ENCODE results near the gene DAPK1. TPM values are rescaled to one million over a fixed set of nuclear protein-coding genes. Genes with fewer than 3 reads are reported as not detected.

DAPK1 gene
- total RNA-seq, 1 experiment from 2014 or later = 133 TPM

- Mint-ChIP-seq H3K27me3 (ENCODE audit: unreplicated experiment) (no peaks in the 10 kb centered on the region), H3K4me1 (ENCODE audit: low read depth, unreplicated experiment) (peaks cover 78% of the 10 kb centered on the region), H3K36me3 (ENCODE audit: insufficient read depth, unreplicated experiment) (peaks cover 63% of the 10 kb centered on the region), H3K9me3 (ENCODE audit: low read depth, unreplicated experiment) (no peaks in the 10 kb centered on the region), H3K27ac (ENCODE audit: unreplicated experiment) (peak overlapping the region; percentile 70), H3K4me3 (ENCODE audit: low read depth, unreplicated experiment) (peak overlapping the region; percentile 33)
- CTCF ChIA-PET = no interaction called here
- no TSS peak for BruUV-seq (replicated peaks)
- no peak for DNase-seq
- TF ChIP-seq, protein P1, sequence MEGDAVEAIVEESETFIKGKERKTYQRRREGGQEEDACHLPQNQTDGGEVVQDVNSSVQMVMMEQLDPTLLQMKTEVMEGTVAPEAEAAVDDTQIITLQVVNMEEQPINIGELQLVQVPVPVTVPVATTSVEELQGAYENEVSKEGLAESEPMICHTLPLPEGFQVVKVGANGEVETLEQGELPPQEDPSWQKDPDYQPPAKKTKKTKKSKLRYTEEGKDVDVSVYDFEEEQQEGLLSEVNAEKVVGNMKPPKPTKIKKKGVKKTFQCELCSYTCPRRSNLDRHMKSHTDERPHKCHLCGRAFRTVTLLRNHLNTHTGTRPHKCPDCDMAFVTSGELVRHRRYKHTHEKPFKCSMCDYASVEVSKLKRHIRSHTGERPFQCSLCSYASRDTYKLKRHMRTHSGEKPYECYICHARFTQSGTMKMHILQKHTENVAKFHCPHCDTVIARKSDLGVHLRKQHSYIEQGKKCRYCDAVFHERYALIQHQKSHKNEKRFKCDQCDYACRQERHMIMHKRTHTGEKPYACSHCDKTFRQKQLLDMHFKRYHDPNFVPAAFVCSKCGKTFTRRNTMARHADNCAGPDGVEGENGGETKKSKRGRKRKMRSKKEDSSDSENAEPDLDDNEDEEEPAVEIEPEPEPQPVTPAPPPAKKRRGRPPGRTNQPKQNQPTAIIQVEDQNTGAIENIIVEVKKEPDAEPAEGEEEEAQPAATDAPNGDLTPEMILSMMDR (IDR thresholded peaks at IDR 0.05; ENCODE audit: unreplicated experiment) = no peak
- intact Hi-C loops (cut with micrococcal nuclease; ENCODE audit: unreplicated experiment) = no loop called here
Observed at GRCh38 chr9:87515588-87516221, 18.0 kb downstream of the DAPK1 start.

DNA sequence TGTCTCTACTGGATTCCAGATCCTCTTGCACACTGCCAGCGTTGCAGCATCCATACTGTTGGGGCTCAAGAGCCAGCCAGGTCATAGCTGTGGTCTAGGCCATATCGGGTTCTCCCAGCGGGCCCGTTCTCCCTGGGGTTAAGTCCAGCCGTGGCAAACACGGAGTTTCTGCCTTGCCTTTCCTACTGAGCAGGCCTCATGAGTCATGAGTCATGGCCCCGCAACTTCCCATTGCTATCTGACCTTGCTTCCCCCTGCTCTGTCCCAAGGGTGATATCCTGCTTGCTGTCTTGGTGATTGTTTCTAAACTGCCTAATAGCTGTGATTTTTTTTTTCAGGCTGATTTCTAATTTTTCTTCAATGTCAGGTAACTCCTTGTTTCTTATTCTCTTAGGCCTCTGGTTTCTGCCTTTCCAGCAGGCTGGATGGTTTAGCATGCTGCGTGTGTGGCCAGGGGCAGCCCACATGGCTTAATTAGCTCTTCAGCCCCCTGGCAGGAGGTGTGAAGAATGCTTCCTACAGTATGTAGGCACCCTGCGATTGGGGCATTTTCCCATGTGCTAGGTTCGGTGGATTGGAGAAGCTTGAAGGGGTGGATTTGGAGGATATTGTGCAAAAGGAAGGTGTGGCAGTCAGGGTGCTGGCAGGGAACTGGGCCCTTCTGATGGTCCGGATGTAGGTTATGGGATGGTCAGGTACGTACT is 18.7 kb downstream of the DAPK1 start:
- Mint-ChIP-seq H3K27me3 (ENCODE audit: unreplicated experiment) (no peaks in the 10 kb centered on the region), H3K4me1 (ENCODE audit: low read depth, unreplicated experiment) (peaks cover 71% of the 10 kb centered on the region), H3K36me3 (ENCODE audit: insufficient read depth, unreplicated experiment) (peaks cover 56% of the 10 kb centered on the region), H3K4me3 (ENCODE audit: low read depth, unreplicated experiment) (peak overlapping the region; percentile 33), H3K9me3 (ENCODE audit: low read depth, unreplicated experiment) (no peaks in the 10 kb centered on the region), H3K27ac (ENCODE audit: unreplicated experiment) (peak overlapping the region; percentile 70)
- no TSS peak for BruUV-seq (replicated peaks)
- CTCF ChIA-PET = interaction anchor here (0.6 kb wide), 1 partner anchor 72 kb away, joined by 3 read pairs; no protein-coding TSS in a partner anchor
- intact Hi-C loops (cut with micrococcal nuclease; ENCODE audit: unreplicated experiment) = no loop called here
- TF ChIP-seq, protein P1 (IDR thresholded peaks at IDR 0.05; ENCODE audit: unreplicated experiment) = no peak
- peak; percentile 37 for DNase-seq

DNA sequence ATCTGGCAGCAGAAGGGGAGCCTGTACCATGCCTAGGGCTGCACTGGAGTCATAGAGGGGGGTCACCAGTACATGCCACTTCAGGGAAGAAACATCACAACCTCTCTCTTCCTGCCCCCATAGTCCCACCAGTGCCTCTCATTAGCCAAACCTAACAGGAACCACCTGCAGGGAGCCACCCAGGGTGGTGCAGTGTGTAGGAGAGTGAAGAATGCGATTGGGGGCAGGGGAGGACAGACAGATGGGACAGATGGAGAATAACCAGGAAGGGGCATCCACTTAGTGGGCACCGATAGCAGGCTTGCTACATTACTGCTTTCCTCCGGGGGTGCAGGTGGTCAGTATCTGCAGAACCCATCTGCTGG is 19.2 kb downstream of the DAPK1 start:
- no peak overlapping the region for H3K4me3 Mint-ChIP-seq (ENCODE audit: low read depth, unreplicated experiment)
- no peaks in the 10 kb centered on the region for H3K27me3 Mint-ChIP-seq (ENCODE audit: unreplicated experiment)
- H3K4me1 Mint-ChIP-seq (ENCODE audit: low read depth, unreplicated experiment) = peaks cover 69% of the 10 kb centered on the region
- DNase-seq = no peak
- H3K9me3 Mint-ChIP-seq (ENCODE audit: low read depth, unreplicated experiment) = no peaks in the 10 kb centered on the region
- TF ChIP-seq, protein P1 (IDR thresholded peaks at IDR 0.05; ENCODE audit: unreplicated experiment) = no peak
- no peak overlapping the region for H3K27ac Mint-ChIP-seq (ENCODE audit: unreplicated experiment)
- intact Hi-C loops (cut with micrococcal nuclease; ENCODE audit: unreplicated experiment) = no loop called here
- BruUV-seq (replicated peaks) = no TSS peak
- CTCF ChIA-PET = interaction anchor here (0.6 kb wide), 1 partner anchor 72 kb away, joined by 3 read pairs; no protein-coding TSS in a partner anchor
- peaks cover 51% of the 10 kb centered on the region for H3K36me3 Mint-ChIP-seq (ENCODE audit: insufficient read depth, unreplicated experiment)

- Mint-ChIP-seq H3K27me3 (ENCODE audit: unreplicated experiment) (no peaks in the 10 kb centered on the region), H3K27ac (ENCODE audit: unreplicated experiment) (no peak overlapping the region), H3K4me1 (ENCODE audit: low read depth, unreplicated experiment) (peaks cover 69% of the 10 kb centered on the region), H3K36me3 (ENCODE audit: insufficient read depth, unreplicated experiment) (peaks cover 48% of the 10 kb centered on the region), H3K9me3 (ENCODE audit: low read depth, unreplicated experiment) (no peaks in the 10 kb centered on the region), H3K4me3 (ENCODE audit: low read depth, unreplicated experiment) (no peak overlapping the region)
- CTCF ChIA-PET = interaction anchor here (0.6 to 1.0 kb wide), 2 partner anchors 12 to 145 kb away, joined by 3 read pairs; no protein-coding TSS in a partner anchor
- no TSS peak for BruUV-seq (replicated peaks)
- no peak for DNase-seq
- intact Hi-C loops (cut with micrococcal nuclease; ENCODE audit: unreplicated experiment) = no loop called here
- TF ChIP-seq, protein P1 (IDR thresholded peaks at IDR 0.05; ENCODE audit: unreplicated experiment) = no peak
Observed at GRCh38 chr9:87517732-87518131, 20.1 kb downstream of the DAPK1 start.

All from Calu3 (cell line).